Panc1 (cell line): ENCODE data around the gene SNRPD2. TPM values are rescaled to one million over a fixed set of nuclear protein-coding genes. Genes with fewer than 3 reads are reported as not detected.

Source experiments
- ATAC-seq: fragments of 200-7000 bp; cut with Tn5 transposase; 2 replicates; pipeline ENCODE4 v1.9.1; 2020; ENCODE audit warnings: mild to moderate bottlenecking, moderate library complexity
- BruUV-seq: library from RNA; stranded (reverse); fragments of 400-500 nt; replicated peaks from 2 replicates; lab custom pipeline; 2021; lab: Mats Ljungman, UMichigan
- CTCF ChIA-PET: fragments of 300-600 bp; sonication (Branson Sonifier 250); formaldehyde crosslinking; loops from one replicate; lab custom pipeline; 2022; ENCODE audit warnings: antibody characterized with exemption; lab: Charles Lee
- POLR2A ChIA-PET: fragments of 300-600 bp; sonication (Branson Sonifier 250); formaldehyde crosslinking; loops from one replicate; lab custom pipeline; 2022; ENCODE audit warnings: antibody characterized with exemption; lab: Charles Lee
- DNase-seq: peaks from one replicate; pipeline ENCODE4 v3.0.0-alpha.2; 2010; ENCODE audit warnings: low read depth, low spot score
- H3K27ac ChIP-seq: 2 replicates; pipeline ENCODE4 v1.5.1; 2011; ENCODE audit warnings: mild to moderate bottlenecking, low read length, inconsistent platforms
- H3K27me3 ChIP-seq: fragments of 200-500 bp; sonication (Bioruptor generic); 2 replicates; pipeline ENCODE4 v1.6.0; 2014; ENCODE audit warnings: low read length, inconsistent platforms; ENCODE audit not compliant: control insufficient read depth, insufficient read depth
- H3K36me3 ChIP-seq: fragments of 200-500 bp; sonication (Bioruptor generic); 2 replicates; pipeline ENCODE4 v1.5.1; 2014; ENCODE audit warnings: inconsistent platforms, mild to moderate bottlenecking, low read length, moderate library complexity; ENCODE audit not compliant: control insufficient read depth, insufficient read depth
- H3K4me1 ChIP-seq: 2 replicates; pipeline ENCODE4 v1.5.1; 2011; ENCODE audit warnings: inconsistent platforms, mild to moderate bottlenecking, low read length, moderate library complexity; ENCODE audit not compliant: control insufficient read depth, insufficient read depth
- H3K4me3 ChIP-seq, 2 experiments: 2 replicates each; pipeline ENCODE4 v1.5.1; 2011 to 2012; ENCODE audit warnings: low read depth in 2 of 2, low read length in 2 of 2, mild to moderate bottlenecking in 2 of 2, inconsistent platforms in 1 of 2, moderate library complexity in 1 of 2
- H3K9me3 ChIP-seq: fragments of 200-500 bp; sonication (Bioruptor generic); 2 replicates; pipeline ENCODE4 v1.5.1; 2014; ENCODE audit warnings: low read depth, mild to moderate bottlenecking, inconsistent platforms, low read length, moderate library complexity; ENCODE audit not compliant: control insufficient read depth, insufficient read depth
- CTCF ChIP-seq: fragments of 450-650 bp; IDR thresholded peaks from 2 replicates; pipeline ENCODE4 v1.5.1; 2017; ENCODE audit warnings: mild to moderate bottlenecking
- POLR2AphosphoS5 ChIP-seq: IDR thresholded peaks from 2 replicates; pipeline ENCODE4 v1.6.1; 2012; ENCODE audit warnings: mild to moderate bottlenecking, low read depth, low read length, moderate library complexity
- SIN3A ChIP-seq: IDR thresholded peaks from 2 replicates; pipeline ENCODE4 v1.6.1; 2012; ENCODE audit warnings: low read depth, mild to moderate bottlenecking, low read length, moderate library complexity, borderline replicate concordance; ENCODE audit not compliant: insufficient read depth
- TCF7L2 ChIP-seq: IDR thresholded peaks from 2 replicates; pipeline ENCODE4 v1.6.1; 2011; ENCODE audit warnings: mild to moderate bottlenecking, low read depth, low read length, inconsistent platforms
- in situ Hi-C: cut with HindIII; loops from 2 replicates; pipeline ENCODE4 v1.10.0; 2016; ENCODE audit warnings: low sequenced_read_pairs, low pct_unique_long_range_greater_than_20kb
- intact Hi-C: fragments of 100-400 bp; cut with micrococcal nuclease; formaldehyde crosslinking; loops from one replicate; pipeline ENCODE4 v1.10.0; 2022; ENCODE audit not compliant: unreplicated experiment
- total RNA-seq: library from RNA; stranded (reverse); gene quantifications from one replicate; pipeline ENCODE4 v1.2.1, GENCODE V29; 2021; ENCODE audit not compliant: unreplicated experiment
- TF ChIP-seq, protein P1 (sequence below), 2 experiments: IDR thresholded peaks; 2 replicates each; pipeline ENCODE4 v1.6.1; 2011 to 2012; ENCODE audit warnings: low read depth in 2 of 2, control low read depth in 1 of 2, low read length in 1 of 2, mild to moderate bottlenecking in 1 of 2, moderate library complexity in 1 of 2; ENCODE audit not compliant: insufficient read depth in 1 of 2

SNRPD2 gene
- total RNA-seq, 1 experiment from 2014 or later, result 496 TPM

GRCh38 chr19:45711851-45712698, 20.3 kb upstream of the SNRPD2 start:
- no TSS peak for BruUV-seq
- TF ChIP-seq POLR2AphosphoS5 (no peak), TCF7L2 (no peak), SIN3A (no peak), CTCF (no peak)
- TF ChIP-seq, protein P1, sequence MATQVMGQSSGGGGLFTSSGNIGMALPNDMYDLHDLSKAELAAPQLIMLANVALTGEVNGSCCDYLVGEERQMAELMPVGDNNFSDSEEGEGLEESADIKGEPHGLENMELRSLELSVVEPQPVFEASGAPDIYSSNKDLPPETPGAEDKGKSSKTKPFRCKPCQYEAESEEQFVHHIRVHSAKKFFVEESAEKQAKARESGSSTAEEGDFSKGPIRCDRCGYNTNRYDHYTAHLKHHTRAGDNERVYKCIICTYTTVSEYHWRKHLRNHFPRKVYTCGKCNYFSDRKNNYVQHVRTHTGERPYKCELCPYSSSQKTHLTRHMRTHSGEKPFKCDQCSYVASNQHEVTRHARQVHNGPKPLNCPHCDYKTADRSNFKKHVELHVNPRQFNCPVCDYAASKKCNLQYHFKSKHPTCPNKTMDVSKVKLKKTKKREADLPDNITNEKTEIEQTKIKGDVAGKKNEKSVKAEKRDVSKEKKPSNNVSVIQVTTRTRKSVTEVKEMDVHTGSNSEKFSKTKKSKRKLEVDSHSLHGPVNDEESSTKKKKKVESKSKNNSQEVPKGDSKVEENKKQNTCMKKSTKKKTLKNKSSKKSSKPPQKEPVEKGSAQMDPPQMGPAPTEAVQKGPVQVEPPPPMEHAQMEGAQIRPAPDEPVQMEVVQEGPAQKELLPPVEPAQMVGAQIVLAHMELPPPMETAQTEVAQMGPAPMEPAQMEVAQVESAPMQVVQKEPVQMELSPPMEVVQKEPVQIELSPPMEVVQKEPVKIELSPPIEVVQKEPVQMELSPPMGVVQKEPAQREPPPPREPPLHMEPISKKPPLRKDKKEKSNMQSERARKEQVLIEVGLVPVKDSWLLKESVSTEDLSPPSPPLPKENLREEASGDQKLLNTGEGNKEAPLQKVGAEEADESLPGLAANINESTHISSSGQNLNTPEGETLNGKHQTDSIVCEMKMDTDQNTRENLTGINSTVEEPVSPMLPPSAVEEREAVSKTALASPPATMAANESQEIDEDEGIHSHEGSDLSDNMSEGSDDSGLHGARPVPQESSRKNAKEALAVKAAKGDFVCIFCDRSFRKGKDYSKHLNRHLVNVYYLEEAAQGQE (IDR thresholded peaks at IDR 0.05; ENCODE audit: insufficient read depth in 1 of 2, low read depth in 2 of 2, low read length in 1 of 2), result no peak

DNA sequence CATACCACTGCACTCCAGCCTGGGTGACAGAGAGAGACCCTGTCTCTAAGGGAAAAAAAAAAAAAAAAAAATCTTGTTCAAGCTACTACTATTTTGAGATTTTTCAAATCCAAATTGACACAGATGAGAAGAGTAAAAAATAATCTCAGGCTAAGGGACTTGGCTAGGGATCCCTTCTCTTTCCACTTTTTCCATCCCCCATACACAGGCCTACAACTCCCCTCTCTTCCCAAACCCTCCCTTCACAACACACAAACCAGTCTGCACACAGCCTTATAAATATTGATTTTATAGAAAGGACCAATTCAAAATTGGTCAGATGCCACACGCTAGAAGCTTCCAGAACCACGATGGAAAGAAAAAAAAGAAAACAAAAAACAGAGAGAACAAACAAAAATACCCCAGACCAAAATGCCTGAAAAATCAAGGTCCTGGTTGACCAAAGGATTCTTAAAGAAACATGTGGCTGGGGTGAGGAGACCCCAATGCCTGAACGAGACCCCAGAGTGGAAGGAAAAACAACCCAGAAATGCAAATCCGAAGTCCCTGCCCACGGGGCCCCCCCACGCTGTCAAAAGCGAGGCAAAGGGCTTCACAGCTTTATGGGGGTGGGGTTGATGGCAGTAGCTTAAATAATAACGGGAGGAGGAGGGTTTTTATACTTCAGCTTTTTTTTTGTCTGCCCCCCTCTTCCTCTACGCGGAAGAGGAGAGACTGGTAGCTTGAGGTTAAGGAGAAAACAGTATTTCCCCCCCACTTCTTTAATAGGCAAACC, 18.8 kb upstream of the SNRPD2 start:
- no TSS peak for BruUV-seq
- TF ChIP-seq CTCF (no peak), TCF7L2 (no peak), POLR2AphosphoS5 (no peak), SIN3A (no peak)
- TF ChIP-seq, protein P1 (IDR thresholded peaks at IDR 0.05; ENCODE audit: insufficient read depth in 1 of 2, low read depth in 2 of 2, low read length in 1 of 2), result no peak
- Histone ChIP-seq H3K9me3 (no peaks in the 10 kb centered on the region), H3K4me3 (no peak overlapping the region), H3K27ac (no peak overlapping the region), H3K36me3 (no peaks in the 10 kb centered on the region), H3K4me1 (no peaks in the 10 kb centered on the region; the same call in 1 of the 2 replicates), H3K27me3 (no peaks in the 10 kb centered on the region)
- DNase-seq (no peak), ATAC-seq (no peak)
- intact Hi-C loops (no loop called here), in situ Hi-C loops (no loop called here)
- ChIA-PET CTCF (interaction anchor here (0.7 kb wide), 1 partner anchor 113 kb away, joined by 8 read pairs; no protein-coding TSS in a partner anchor), POLR2A (interaction anchor here (0.6 to 0.7 kb wide), 2 partner anchors 16 to 756 kb away, joined by 4 to 8 read pairs; no protein-coding TSS in a partner anchor)

More at GRCh38 chr19:45711851-45712698, 20.3 kb upstream of the SNRPD2 start:
- DNase-seq, result no peak
- no peaks in the 10 kb centered on the region for H3K36me3 ChIP-seq
- in situ Hi-C loops (no loop called here), intact Hi-C loops (no loop called here)
- no peaks in the 10 kb centered on the region for H3K9me3 ChIP-seq
- H3K27me3 ChIP-seq, result no peaks in the 10 kb centered on the region
- ChIA-PET POLR2A (no interaction called here), CTCF (no interaction called here)
- no peak overlapping the region for H3K27ac ChIP-seq
- peaks cover 2% of the 10 kb centered on the region for H3K4me1 ChIP-seq
- ATAC-seq, result no peak
- H3K4me3 ChIP-seq, result no peak overlapping the region
